ENCODE measurements around the gene KRT24.

The KRT24 gene

DNA sequence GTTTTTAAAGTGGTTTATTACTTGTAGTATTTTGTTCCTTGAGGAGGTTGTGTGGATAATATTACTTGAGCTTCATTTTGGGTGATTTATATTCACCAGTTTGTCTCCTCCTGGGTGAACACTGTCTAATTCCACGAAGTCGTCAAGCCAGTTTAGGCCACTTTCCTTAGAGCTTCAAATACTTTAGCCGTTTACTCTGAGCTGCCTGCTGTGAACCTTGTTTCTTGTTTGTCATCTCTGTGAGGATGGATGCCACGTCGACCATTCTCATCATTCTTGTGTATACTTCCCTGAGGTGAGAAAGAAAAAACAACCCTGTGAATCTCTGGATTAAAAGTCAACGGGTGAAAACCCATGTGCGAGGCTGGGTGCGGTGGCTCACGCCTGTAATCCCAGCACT lies 9.0 kb downstream of the KRT24 start:
- DNase-seq (ENCODE audit: low read depth in 3 of 3): no peak

DNA sequence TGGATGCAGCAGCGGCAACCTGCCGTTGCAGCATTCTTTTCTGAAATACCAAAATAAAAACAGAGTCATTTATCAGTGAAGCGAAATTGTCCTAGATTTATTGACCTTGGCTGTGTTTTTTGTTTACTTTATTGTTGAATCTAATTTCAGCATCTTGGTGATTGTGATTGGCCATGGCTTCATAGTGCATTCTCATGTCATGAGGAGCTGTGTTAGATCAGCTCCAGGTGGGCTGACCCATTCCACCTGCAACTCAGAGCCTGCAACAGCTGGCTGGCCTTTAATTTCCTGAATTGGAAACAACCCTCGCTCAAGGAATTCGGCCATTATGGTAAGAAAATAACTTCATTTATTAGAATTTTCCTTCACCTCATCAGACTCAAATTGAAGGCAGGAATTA lies 16.4 kb downstream of the KRT24 start:
- DNase-seq (ENCODE audit: low read depth in 3 of 3): no peak

DNA sequence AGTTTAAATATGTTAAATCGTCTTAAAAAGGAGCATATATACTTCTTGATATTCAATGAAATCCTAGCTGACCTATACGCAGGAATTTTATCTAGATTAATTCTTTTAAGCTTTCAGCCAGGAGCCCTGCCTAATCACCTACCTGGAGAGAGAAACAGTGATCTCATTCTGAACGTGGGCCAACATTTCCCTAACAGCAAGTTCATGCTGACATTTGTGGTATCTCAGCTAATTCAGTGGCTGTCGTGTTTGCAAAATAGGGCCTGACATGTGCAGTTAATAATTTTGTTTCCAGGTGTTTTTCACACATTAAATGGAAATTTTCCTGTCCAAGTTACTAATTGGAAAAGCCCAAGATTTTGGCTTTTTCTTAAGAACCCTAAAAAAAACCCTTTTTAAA lies 17.4 kb downstream of the KRT24 start:
- no peak for DNase-seq (ENCODE audit: low read depth in 3 of 3)

DNA sequence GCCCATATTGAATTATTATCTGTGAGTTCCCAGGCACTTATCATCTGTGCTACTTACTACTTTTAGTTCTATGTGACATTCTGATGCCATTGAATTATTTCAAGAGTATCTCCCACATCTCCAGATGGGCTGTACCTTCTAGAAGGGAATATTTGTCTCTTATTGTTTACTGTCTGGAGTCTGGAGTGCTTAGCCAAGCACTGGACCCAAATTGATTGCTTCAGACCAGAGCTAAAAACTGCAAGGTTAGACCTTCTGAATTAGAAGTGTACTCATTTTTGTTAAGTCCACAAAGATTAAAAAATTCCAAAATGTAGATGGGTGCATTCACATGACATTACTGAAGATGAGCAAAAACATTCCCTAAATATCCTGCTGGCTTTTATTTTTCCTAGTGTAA lies 22.6 kb downstream of the KRT24 start:
- no peak for DNase-seq (ENCODE audit: low read depth in 3 of 3)

DNA sequence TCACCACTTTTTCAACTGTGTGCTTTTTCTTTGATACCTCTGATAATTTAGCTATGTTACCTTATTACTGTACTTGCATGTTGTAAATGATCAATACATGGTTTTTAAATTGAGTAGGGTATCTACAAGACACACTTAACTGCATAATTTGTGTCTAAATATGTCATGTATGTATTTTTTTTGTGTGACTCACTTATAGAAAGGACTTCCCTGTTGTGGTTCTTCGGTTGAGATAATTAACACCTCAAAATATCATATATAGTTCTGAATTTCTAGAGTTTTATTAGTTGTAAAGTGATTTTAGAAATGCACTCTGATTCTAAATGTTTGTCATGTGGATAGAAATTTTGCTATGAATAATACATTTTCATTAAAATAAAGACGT lies 24.0 kb downstream of the KRT24 start:
- DNase-seq (ENCODE audit: low read depth in 3 of 3): no peak

DNA sequence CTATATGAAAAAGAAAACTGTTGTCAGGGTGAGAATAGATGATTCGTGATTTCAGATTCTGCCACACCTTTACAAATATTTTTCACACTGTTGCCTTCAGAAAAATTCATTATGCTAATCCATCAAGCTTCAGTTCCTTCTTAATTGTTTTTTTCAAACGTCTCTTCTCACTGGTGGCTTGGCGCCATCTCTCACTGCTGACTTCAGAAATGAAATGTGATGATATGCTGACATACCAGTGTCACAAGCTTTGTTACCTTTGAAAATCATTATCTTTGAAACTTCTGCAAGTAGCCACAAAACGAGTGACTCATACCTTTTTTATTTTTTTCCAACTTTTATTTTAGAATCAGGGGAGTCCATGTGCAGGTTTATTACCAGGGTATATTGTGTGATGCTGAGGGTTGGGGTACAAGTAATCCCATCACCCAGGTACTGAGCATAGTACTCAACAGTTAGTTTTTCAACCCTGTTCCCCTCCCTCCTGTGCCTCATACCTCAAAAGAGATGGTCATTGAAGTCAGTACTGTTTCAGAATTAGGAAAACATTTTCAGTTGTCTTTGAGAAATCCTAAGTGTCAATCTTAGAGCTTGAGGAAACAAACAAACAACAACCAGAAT lies 24.5 kb downstream of the KRT24 start:
- no peak for DNase-seq (ENCODE audit: low read depth in 3 of 3)

DNA sequence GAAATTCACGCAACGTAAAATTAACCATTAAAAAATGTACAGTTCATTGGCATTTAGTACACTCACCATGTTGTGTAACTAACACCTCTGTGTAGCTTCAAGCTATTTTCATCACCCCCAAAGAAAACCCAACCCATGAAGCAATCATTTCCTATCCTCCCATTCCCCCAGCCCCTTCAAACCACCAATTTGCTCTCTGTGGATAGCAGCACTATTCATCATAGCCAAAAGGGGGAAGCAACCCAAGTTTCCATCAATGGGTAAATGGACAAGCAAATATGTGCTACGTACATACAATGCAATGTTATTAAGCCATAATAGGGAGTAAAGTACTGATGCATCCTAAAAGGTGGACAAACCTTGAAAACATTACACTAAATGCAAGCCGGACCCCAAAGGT lies 27.6 kb downstream of the KRT24 start:
- no peak for DNase-seq (ENCODE audit: low read depth in 3 of 3)

DNA sequence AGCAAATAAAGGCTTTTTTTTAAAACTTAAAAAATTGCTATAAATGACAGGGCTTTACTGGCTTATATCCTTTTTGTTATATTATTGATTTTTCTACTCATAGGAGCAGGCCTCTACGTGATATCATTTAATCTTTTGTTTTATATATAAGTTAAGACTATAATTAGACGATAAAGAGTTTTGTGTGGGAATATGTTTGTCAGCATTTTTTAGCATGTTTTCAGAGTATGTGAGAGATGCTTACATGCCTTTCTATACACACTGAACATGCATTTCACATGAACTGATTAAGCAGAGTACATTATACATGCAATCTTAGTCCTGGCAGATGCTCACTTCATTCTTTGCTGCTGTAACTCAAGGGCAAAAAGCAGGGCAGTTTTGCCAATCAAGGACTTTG lies 30.9 kb downstream of the KRT24 start:
- DNase-seq (ENCODE audit: low read depth in 3 of 3): no peak

DNA sequence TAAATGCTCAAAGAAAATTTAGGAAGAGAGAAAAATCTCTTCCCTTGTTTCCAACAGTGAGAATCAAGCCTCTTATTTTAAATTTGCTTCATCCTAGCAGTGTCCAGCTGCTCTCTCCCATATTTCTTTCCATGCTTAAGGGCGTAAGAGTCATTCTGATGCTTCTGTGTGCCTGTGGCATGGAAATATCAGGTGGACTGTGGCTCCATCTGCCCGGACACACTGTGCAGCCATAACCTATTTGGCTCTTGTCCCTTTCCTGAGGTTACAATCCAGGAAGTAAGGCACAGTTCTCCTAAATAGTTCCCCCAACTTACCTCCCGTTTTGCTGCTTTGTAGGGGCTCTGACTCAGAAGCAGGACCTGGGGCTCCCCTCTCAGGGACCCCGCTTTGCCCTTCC lies 32.3 kb downstream of the KRT24 start:
- no peak for DNase-seq (ENCODE audit: low read depth in 3 of 3)

DNA sequence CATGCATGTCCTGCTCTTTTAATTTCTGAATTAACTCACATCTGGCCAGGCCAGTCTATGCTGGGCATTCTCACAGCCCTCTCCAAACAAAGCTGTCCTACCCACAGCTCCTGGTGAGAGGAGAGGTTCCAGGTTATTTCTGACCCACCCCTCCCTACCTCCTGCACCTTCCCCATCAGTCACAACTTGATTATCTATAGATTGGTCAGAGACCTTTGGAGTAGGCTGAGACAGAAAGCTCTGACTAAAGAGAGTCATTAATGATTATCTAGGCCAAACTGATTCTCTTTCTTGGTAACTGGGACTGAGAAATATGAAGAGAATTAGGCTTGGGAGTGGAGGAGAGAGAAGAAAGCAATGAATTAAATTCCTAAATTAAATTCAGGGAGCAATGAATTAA lies 37.2 kb downstream of the KRT24 start:
- DNase-seq (ENCODE audit: low read depth in 3 of 3): no peak

DNA sequence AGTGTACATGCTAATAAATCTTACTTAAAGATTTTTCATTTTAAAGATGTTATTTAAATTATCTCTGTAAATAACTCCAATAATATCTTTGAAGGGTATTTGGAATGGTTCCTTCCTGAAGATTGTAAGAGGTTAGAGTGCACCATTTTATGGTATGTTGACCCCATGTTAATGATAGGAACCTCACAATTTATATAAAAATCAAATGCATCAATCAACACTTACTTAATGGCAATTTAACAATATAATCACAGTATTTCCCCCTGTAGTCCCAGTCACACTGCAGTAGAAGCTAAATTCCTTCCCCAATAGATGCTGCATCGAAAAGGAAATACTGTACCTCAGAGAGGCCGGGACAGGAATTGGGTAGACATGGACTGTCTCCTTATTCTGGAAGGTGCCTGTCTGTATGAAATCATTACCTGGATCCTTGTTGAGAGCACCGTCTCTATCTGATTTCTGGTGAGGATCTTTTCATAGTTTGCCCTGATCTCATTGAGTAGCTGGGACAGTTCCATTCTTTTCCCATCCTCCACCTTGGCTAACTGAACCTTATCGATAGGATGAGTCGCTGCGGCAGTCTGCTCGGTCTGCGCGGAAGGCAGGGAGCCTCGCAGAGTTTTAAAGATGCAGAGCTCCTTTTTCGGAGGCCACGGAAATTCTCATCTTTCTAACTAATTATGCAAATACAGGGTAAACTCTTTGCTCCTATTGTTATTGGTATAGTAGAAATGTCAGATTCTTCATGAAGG lies 38.8 kb downstream of the KRT24 start, which contains the start of gene KRT222:
TSS of gene KRT222 (minus strand) at position 596 of the 752 bp plus-strand sequence. CDS start at position 518, 78 bp downstream.
- no peak for DNase-seq (ENCODE audit: low read depth in 3 of 3)

DNA sequence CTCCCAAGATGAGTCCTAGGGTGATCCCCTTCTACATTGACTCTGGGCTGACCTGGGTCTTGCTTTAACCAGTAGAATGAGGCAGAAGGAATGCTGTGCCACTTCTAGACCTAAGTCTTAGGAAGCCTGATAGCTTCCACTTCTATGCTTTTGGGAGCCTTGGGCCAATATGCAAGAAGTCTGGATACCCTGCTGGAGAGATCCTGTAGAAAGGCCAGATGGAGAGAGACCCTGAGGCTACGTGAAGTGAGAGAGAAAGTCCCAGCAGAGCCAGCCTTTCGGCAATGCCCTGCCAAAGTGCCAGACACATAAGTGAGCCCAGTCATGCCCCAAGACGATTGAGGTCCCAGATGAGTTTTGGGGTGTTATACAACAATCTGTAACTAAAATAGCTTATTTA lies 40.3 kb downstream of the KRT24 start:
- DNase-seq (ENCODE audit: low read depth in 3 of 3): no peak

DNA sequence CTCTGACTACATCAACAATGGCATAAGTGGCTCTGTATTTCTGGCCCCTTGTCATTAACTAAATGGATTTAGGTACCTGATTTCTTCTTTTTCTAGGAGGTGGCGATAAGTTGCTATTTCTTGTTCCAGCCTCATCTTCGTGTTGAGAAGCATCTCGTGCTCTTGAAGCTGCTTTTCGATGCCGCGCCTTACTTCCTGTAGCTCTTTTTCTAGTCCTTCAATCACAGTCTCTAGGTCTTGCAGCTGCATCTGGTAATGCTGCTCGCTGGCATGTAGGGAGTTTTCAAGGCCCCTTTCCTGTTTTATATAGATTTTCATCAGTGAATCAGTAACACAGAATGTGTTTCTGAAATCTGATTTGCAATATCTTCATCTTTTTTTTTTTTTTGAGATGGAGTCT lies 43.6 kb downstream of the KRT24 start:
- DNase-seq (ENCODE audit: low read depth in 3 of 3): no peak

DNA sequence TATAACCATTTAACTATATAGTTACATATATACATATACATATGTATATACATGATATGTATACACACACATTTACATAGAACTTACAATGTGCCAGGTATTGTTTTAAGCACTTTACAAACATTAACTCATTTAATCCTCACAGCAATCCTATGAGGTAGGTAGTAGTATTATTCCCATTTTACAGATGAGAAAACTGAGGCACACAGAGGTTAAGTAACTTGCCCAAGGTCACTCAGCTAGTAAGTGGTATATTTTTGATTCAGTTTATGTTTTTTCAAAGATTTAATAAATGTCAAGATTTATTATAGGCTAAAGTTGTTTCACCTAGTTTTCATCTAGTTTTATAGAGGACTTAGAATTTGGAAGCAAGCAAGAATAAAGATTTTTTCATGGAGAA lies 45.2 kb downstream of the KRT24 start:
- no peak for DNase-seq (ENCODE audit: low read depth in 3 of 3)

DNA sequence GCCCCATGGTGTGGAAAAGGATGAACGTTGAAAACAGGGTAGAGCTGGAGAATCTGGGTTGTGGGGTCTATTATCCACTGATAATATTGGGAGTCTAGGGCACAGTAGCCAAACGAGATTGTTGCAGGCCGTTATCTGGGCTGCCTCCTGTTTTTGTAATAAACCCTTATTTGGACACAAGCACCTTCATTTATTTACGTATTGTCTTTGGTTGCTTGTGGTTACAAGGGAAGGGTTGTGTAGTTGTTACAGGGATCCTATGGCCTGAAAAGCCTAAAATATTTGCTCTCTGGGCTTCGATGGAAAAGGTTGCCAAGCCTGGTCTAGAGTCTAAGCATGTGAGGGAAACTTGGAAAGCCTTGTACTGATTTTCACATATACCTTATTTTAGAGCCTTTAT lies 51.6 kb downstream of the KRT24 start:
- no peak for DNase-seq (ENCODE audit: low read depth in 3 of 3)

DNA sequence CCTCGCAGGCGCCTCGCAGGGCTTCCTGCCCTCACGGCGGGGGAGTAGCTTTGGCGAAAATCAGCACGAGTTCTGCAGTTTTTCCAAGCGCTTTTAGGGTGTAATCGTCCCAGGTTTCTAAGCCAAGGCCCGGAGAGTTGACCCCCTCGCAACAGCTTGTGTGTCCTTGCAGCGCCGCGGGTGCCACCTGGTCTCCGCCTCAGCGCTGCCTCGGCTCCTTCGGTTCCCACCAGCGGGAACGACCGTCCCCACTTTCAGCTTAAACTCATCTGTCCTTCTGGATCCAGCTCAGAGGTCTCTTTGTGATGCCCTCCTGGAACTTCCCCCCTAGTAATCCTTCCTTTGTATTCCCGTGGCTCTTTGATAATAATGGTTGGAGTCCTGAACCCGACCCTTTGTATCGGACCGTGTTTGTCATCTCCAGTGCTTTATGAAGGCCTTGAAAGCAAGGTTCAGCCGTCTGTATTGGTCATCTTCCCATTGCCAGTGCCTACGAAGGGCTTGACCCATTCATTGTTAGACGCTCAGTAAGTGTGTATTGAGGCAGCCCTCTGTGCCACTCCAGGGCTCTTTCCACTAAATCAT lies 55.1 kb downstream of the KRT24 start:
- DNase-seq (ENCODE audit: low read depth in 3 of 3): no peak

Measured in stimulated activated CD4-positive, alpha-beta T cell treated with anti-CD3 and anti-CD28 coated beads, TNF-alpha, amount 100 ng/mL, for 24 hours (primary cell).